WTC11 (cell line): ENCODE data around the gene THSD4. TPM values are rescaled to one million over a fixed set of nuclear protein-coding genes. Genes with fewer than 3 reads are reported as not detected.

Experiments used
- ATAC-seq: fragments of 200-7000 bp; cut with Tn5 transposase; 2 replicates; pipeline ENCODE4 v1.10.0; 2021; ENCODE audit warnings: mild to moderate bottlenecking, moderate library complexity
- CTCF ChIA-PET: fragments of 300-600 bp; sonication (Branson Sonifier 250); formaldehyde crosslinking; loops from one replicate; lab custom pipeline; 2021; ENCODE audit warnings: antibody characterized with exemption; lab: Charles Lee
- POLR2A ChIA-PET: fragments of 350-600 bp; sonication (Branson Sonifier 250); formaldehyde crosslinking; loops from one replicate; lab custom pipeline; 2021; ENCODE audit warnings: antibody characterized with exemption; lab: Charles Lee
- DNase-seq: peaks from one replicate; pipeline ENCODE4 v3.0.0; 2021; ENCODE audit warnings: low spot score
- H3K27ac Mint-ChIP-seq: 2 replicates; pipeline ENCODE4 v1.8.0; 2021; ENCODE audit warnings: mixed read lengths
- H3K27me3 Mint-ChIP-seq: 2 replicates; pipeline ENCODE4 v1.8.0; 2021; ENCODE audit warnings: low read depth, mild to moderate bottlenecking, moderate library complexity, mixed read lengths
- H3K36me3 Mint-ChIP-seq: 2 replicates; pipeline ENCODE4 v1.8.0; 2021; ENCODE audit warnings: mixed read lengths
- H3K4me1 Mint-ChIP-seq: 2 replicates; pipeline ENCODE4 v1.8.0; 2022; ENCODE audit warnings: mixed read lengths
- H3K4me3 Mint-ChIP-seq: 2 replicates; pipeline ENCODE4 v1.8.0; 2021; ENCODE audit warnings: mild to moderate bottlenecking, moderate library complexity, mixed read lengths
- H3K9me3 Mint-ChIP-seq: 2 replicates; pipeline ENCODE4 v1.8.0; 2021; ENCODE audit warnings: mixed read lengths
- ATF1 ChIP-seq: sonication (generic); formaldehyde crosslinking; IDR thresholded peaks from 2 replicates; pipeline ENCODE4 v1.8.1; 2023; ENCODE audit warnings: mild to moderate bottlenecking, moderate library complexity, missing genetic modification reagents
- FOXJ3 ChIP-seq: sonication (generic); formaldehyde crosslinking; IDR thresholded peaks from 2 replicates; pipeline ENCODE4 v1.9.0; 2021; ENCODE audit warnings: missing genetic modification reagents, mild to moderate bottlenecking, borderline replicate concordance
- FOXP1 ChIP-seq: sonication (generic); formaldehyde crosslinking; IDR thresholded peaks from 2 replicates; pipeline ENCODE4 v1.8.0; 2022; ENCODE audit warnings: missing genetic modification reagents, mild to moderate bottlenecking, moderate library complexity, borderline replicate concordance
- NFATC4 ChIP-seq: fragments of 250-450 bp; sonication (Bioruptor Pico); IDR thresholded peaks from 2 replicates; pipeline ENCODE4 v1.9.0; 2021; ENCODE audit warnings: mild to moderate bottlenecking
- NR1H2 ChIP-seq: sonication (generic); formaldehyde crosslinking; IDR thresholded peaks from 2 replicates; pipeline ENCODE4 v1.9.0; 2021; ENCODE audit warnings: mild to moderate bottlenecking, moderate library complexity, missing genetic modification reagents
- NR3C1 ChIP-seq: sonication (generic); formaldehyde crosslinking; conservative IDR thresholded peaks from 2 replicates; pipeline ENCODE4 v1.8.1; 2023; ENCODE audit warnings: low read depth, mild to moderate bottlenecking, missing genetic modification reagents
- RORB ChIP-seq: fragments of 250-450 bp; sonication (Bioruptor Pico); IDR thresholded peaks from 2 replicates; pipeline ENCODE4 v1.9.0; 2021; ENCODE audit warnings: mild to moderate bottlenecking
- SMAD3 ChIP-seq: sonication (generic); formaldehyde crosslinking; IDR thresholded peaks from 2 replicates; pipeline ENCODE4 v1.8.0; 2022; ENCODE audit warnings: missing genetic modification reagents, mild to moderate bottlenecking, borderline replicate concordance
- SMAD4 ChIP-seq: sonication (generic); formaldehyde crosslinking; IDR thresholded peaks from 2 replicates; pipeline ENCODE4 v1.8.0; 2022; ENCODE audit warnings: mild to moderate bottlenecking, missing genetic modification reagents
- ZNF138 ChIP-seq: sonication (generic); formaldehyde crosslinking; conservative IDR thresholded peaks from 2 replicates; pipeline ENCODE4 v1.8.1; 2022; ENCODE audit warnings: mild to moderate bottlenecking, moderate library complexity, missing genetic modification reagents
- total RNA-seq: library from RNA; stranded (reverse); gene quantifications from 3 replicates; pipeline ENCODE4 v1.2.3, GENCODE V29; 2021
- TF ChIP-seq, protein P1 (sequence below): sonication (generic); formaldehyde crosslinking; IDR thresholded peaks from 2 replicates; pipeline ENCODE4 v1.8.1; 2023; ENCODE audit warnings: mild to moderate bottlenecking, missing genetic modification reagents
- TF ChIP-seq, protein P2 (sequence below): sonication (generic); formaldehyde crosslinking; IDR thresholded peaks from 2 replicates; pipeline ENCODE4 v1.8.0; 2022; ENCODE audit warnings: missing genetic modification reagents
- TF ChIP-seq, protein P3 (sequence below): fragments of 250-450 bp; sonication (Bioruptor Pico); IDR thresholded peaks from 2 replicates; pipeline ENCODE4 v1.8.0; 2021; ENCODE audit warnings: mild to moderate bottlenecking
- TF ChIP-seq, protein P4 (sequence below): sonication (generic); formaldehyde crosslinking; IDR thresholded peaks from 2 replicates; pipeline ENCODE4 v1.8.1; 2023; ENCODE audit warnings: mild to moderate bottlenecking, missing genetic modification reagents, borderline replicate concordance
- TF ChIP-seq, protein P5 (sequence below): sonication (generic); formaldehyde crosslinking; IDR thresholded peaks from 2 replicates; pipeline ENCODE4 v1.8.1; 2022; ENCODE audit warnings: missing genetic modification reagents, borderline replicate concordance
- TF ChIP-seq, protein P6 (sequence below): fragments of 250-450 bp; sonication (Bioruptor Pico); IDR thresholded peaks from 2 replicates; pipeline ENCODE4 v1.9.0; 2021; ENCODE audit warnings: mild to moderate bottlenecking

Gene THSD4
- total RNA-seq, 1 experiment from 2014 or later: 7.8 TPM

DNA sequence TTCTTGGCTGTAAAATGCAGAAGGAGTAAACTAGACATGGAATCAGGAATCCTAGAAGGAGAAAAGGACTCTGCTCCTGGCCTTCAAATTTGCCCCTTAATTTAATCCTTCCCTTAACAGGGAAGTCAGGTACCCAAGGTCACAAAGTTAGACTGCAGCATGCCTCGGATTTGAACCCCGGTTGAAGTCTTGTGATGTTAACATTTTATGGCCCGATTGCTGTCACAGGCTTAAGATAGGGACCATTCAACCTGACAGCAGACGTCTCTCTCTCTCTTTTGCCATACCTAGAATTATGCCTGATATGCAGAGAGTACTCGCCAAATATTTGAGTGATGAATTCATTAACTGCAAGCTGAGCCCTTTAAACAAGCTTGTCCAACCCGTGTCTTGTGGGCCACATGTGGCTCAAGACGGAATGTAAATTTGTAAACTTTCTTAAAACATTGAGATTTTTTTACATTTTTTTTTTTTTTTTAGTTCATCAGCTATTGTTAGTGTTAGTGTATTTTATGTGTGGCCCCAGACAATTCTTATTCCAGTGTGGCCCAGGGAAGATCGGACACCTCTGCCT lies 217.2 kb downstream of the THSD4 start:
- H3K27me3 Mint-ChIP-seq: no peaks in the 10 kb centered on the region
- H3K4me3 Mint-ChIP-seq: no peak overlapping the region
- no peak for DNase-seq
- CTCF ChIA-PET: no interaction called here
- TF ChIP-seq, protein P1, sequence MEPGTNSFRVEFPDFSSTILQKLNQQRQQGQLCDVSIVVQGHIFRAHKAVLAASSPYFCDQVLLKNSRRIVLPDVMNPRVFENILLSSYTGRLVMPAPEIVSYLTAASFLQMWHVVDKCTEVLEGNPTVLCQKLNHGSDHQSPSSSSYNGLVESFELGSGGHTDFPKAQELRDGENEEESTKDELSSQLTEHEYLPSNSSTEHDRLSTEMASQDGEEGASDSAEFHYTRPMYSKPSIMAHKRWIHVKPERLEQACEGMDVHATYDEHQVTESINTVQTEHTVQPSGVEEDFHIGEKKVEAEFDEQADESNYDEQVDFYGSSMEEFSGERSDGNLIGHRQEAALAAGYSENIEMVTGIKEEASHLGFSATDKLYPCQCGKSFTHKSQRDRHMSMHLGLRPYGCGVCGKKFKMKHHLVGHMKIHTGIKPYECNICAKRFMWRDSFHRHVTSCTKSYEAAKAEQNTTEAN (CRISPR knock-in tag): no peak
- TF ChIP-seq ATF1 (CRISPR knock-in tag) (no peak), ZNF138 (CRISPR knock-in tag) (no peak), SMAD4 (CRISPR knock-in tag) (no peak), NR1H2 (no peak), SMAD3 (no peak), RORB (CRISPR knock-in tag) (no peak), NFATC4 (CRISPR knock-in tag) (no peak), NR3C1 (CRISPR knock-in tag) (no peak), FOXP1 (CRISPR knock-in tag) (no peak), FOXJ3 (no peak)
- TF ChIP-seq, protein P2, sequence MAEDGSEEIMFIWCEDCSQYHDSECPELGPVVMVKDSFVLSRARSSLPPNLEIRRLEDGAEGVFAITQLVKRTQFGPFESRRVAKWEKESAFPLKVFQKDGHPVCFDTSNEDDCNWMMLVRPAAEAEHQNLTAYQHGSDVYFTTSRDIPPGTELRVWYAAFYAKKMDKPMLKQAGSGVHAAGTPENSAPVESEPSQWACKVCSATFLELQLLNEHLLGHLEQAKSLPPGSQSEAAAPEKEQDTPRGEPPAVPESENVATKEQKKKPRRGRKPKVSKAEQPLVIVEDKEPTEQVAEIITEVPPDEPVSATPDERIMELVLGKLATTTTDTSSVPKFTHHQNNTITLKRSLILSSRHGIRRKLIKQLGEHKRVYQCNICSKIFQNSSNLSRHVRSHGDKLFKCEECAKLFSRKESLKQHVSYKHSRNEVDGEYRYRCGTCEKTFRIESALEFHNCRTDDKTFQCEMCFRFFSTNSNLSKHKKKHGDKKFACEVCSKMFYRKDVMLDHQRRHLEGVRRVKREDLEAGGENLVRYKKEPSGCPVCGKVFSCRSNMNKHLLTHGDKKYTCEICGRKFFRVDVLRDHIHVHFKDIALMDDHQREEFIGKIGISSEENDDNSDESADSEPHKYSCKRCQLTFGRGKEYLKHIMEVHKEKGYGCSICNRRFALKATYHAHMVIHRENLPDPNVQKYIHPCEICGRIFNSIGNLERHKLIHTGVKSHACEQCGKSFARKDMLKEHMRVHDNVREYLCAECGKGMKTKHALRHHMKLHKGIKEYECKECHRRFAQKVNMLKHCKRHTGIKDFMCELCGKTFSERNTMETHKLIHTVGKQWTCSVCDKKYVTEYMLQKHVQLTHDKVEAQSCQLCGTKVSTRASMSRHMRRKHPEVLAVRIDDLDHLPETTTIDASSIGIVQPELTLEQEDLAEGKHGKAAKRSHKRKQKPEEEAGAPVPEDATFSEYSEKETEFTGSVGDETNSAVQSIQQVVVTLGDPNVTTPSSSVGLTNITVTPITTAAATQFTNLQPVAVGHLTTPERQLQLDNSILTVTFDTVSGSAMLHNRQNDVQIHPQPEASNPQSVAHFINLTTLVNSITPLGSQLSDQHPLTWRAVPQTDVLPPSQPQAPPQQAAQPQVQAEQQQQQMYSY: no peak
- TF ChIP-seq, protein P3, sequence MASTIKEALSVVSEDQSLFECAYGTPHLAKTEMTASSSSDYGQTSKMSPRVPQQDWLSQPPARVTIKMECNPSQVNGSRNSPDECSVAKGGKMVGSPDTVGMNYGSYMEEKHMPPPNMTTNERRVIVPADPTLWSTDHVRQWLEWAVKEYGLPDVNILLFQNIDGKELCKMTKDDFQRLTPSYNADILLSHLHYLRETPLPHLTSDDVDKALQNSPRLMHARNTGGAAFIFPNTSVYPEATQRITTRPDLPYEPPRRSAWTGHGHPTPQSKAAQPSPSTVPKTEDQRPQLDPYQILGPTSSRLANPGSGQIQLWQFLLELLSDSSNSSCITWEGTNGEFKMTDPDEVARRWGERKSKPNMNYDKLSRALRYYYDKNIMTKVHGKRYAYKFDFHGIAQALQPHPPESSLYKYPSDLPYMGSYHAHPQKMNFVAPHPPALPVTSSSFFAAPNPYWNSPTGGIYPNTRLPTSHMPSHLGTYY (CRISPR knock-in tag): no peak
- TF ChIP-seq, protein P4, sequence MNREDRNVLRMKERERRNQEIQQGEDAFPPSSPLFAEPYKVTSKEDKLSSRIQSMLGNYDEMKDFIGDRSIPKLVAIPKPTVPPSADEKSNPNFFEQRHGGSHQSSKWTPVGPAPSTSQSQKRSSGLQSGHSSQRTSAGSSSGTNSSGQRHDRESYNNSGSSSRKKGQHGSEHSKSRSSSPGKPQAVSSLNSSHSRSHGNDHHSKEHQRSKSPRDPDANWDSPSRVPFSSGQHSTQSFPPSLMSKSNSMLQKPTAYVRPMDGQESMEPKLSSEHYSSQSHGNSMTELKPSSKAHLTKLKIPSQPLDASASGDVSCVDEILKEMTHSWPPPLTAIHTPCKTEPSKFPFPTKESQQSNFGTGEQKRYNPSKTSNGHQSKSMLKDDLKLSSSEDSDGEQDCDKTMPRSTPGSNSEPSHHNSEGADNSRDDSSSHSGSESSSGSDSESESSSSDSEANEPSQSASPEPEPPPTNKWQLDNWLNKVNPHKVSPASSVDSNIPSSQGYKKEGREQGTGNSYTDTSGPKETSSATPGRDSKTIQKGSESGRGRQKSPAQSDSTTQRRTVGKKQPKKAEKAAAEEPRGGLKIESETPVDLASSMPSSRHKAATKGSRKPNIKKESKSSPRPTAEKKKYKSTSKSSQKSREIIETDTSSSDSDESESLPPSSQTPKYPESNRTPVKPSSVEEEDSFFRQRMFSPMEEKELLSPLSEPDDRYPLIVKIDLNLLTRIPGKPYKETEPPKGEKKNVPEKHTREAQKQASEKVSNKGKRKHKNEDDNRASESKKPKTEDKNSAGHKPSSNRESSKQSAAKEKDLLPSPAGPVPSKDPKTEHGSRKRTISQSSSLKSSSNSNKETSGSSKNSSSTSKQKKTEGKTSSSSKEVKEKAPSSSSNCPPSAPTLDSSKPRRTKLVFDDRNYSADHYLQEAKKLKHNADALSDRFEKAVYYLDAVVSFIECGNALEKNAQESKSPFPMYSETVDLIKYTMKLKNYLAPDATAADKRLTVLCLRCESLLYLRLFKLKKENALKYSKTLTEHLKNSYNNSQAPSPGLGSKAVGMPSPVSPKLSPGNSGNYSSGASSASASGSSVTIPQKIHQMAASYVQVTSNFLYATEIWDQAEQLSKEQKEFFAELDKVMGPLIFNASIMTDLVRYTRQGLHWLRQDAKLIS (CRISPR knock-in tag): no peak
- TF ChIP-seq, protein P5, sequence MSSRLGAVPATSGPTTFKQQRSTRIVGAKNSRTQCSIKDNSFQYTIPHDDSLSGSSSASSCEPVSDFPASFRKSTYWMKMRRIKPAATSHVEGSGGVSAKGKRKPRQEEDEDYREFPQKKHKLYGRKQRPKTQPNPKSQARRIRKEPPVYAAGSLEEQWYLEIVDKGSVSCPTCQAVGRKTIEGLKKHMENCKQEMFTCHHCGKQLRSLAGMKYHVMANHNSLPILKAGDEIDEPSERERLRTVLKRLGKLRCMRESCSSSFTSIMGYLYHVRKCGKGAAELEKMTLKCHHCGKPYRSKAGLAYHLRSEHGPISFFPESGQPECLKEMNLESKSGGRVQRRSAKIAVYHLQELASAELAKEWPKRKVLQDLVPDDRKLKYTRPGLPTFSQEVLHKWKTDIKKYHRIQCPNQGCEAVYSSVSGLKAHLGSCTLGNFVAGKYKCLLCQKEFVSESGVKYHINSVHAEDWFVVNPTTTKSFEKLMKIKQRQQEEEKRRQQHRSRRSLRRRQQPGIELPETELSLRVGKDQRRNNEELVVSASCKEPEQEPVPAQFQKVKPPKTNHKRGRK (CRISPR knock-in tag): no peak
- TF ChIP-seq, protein P6, sequence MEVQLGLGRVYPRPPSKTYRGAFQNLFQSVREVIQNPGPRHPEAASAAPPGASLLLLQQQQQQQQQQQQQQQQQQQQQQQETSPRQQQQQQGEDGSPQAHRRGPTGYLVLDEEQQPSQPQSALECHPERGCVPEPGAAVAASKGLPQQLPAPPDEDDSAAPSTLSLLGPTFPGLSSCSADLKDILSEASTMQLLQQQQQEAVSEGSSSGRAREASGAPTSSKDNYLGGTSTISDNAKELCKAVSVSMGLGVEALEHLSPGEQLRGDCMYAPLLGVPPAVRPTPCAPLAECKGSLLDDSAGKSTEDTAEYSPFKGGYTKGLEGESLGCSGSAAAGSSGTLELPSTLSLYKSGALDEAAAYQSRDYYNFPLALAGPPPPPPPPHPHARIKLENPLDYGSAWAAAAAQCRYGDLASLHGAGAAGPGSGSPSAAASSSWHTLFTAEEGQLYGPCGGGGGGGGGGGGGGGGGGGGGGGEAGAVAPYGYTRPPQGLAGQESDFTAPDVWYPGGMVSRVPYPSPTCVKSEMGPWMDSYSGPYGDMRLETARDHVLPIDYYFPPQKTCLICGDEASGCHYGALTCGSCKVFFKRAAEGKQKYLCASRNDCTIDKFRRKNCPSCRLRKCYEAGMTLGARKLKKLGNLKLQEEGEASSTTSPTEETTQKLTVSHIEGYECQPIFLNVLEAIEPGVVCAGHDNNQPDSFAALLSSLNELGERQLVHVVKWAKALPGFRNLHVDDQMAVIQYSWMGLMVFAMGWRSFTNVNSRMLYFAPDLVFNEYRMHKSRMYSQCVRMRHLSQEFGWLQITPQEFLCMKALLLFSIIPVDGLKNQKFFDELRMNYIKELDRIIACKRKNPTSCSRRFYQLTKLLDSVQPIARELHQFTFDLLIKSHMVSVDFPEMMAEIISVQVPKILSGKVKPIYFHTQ: no peak
- TF ChIP-seq, all 79 proteins: peak for 0
- no peak for ATAC-seq
- H3K9me3 Mint-ChIP-seq: no peaks in the 10 kb centered on the region
- H3K4me1 Mint-ChIP-seq: peaks cover 39% of the 10 kb centered on the region
- H3K27ac Mint-ChIP-seq: no peak overlapping the region
- H3K36me3 Mint-ChIP-seq: no peaks in the 10 kb centered on the region
- POLR2A ChIA-PET: no interaction called here
